ENCODE results near the gene DNMT3L.

GRCh38 chr21:44296103-44296519, 34.4 kb upstream of the DNMT3L start:
- TF ChIP-seq CTCF (conservative IDR thresholded peaks at IDR 0.05) = no peak
- TF ChIP-seq ZFX (IDR thresholded peaks at IDR 0.05) = no peak

Measured in C4-2B (cell line).